Parathyroid adenoma (tissue), 2 donors: ENCODE results near the gene GAS6.

Source experiments
- H2AFZ ChIP-seq: fragments of 300-600 bp; sonication (generic); one replicate; pipeline ENCODE4 v1.7.0; 2017; ENCODE audit warnings: antibody characterized with exemption, mild to moderate bottlenecking
- H3K27ac ChIP-seq: fragments of 300-600 bp; sonication (generic); one replicate; pipeline ENCODE4 v1.7.0; 2017
- H3K27me3 ChIP-seq: fragments of 300-600 bp; sonication (generic); one replicate; pipeline ENCODE4 v1.7.0; 2017; ENCODE audit warnings: low read length; ENCODE audit not compliant: control insufficient read depth, insufficient read depth
- H3K36me3 ChIP-seq: fragments of 300-600 bp; sonication (generic); one replicate; pipeline ENCODE4 v1.7.0; 2017; ENCODE audit warnings: low read length; ENCODE audit not compliant: control insufficient read depth, insufficient read depth
- H3K4me1 ChIP-seq: fragments of 300-600 bp; sonication (generic); one replicate; pipeline ENCODE4 v1.7.0; 2017; ENCODE audit warnings: control low read depth
- H3K4me2 ChIP-seq: fragments of 300-600 bp; sonication (generic); one replicate; pipeline ENCODE4 v1.7.0; 2017; ENCODE audit warnings: low read length
- H3K4me3 ChIP-seq: fragments of 300-600 bp; sonication (generic); one replicate; pipeline ENCODE4 v1.7.0; 2017; ENCODE audit warnings: low read depth, low read length
- H3K79me2 ChIP-seq: fragments of 300-600 bp; sonication (generic); one replicate; pipeline ENCODE4 v1.7.0; 2017; ENCODE audit warnings: control low read depth
- H3K9ac ChIP-seq: fragments of 300-600 bp; sonication (generic); one replicate; pipeline ENCODE4 v1.7.0; 2017; ENCODE audit warnings: mild to moderate bottlenecking
- H3K9me3 ChIP-seq: fragments of 300-600 bp; sonication (generic); one replicate; pipeline ENCODE4 v1.7.0; 2017; ENCODE audit warnings: low read length; ENCODE audit not compliant: control insufficient read depth
- CTCF ChIP-seq: fragments of 300-600 bp; sonication (generic); IDR thresholded peaks from one replicate; pipeline ENCODE4 v1.7.0; 2017; ENCODE audit warnings: antibody characterized with exemption, mild to moderate bottlenecking
- donor health status: primary hyperparathyroidism.

GAS6 gene

GRCh38 chr13:113816946-113817859 lies 46.7 kb downstream of the GAS6 start:
- Histone ChIP-seq H3K4me1 (no peaks in the 10 kb centered on the region), H2AFZ (no peak overlapping the region), H3K27ac (no peak overlapping the region), H3K36me3 (no peaks in the 10 kb centered on the region), H3K4me3 (no peak overlapping the region), H3K27me3 (no peaks in the 10 kb centered on the region), H3K9ac (no peak overlapping the region), H3K4me2 (no peak overlapping the region), H3K79me2 (no peaks in the 10 kb centered on the region), H3K9me3 (no peaks in the 10 kb centered on the region)
- TF ChIP-seq CTCF: peak; percentile 63

DNA sequence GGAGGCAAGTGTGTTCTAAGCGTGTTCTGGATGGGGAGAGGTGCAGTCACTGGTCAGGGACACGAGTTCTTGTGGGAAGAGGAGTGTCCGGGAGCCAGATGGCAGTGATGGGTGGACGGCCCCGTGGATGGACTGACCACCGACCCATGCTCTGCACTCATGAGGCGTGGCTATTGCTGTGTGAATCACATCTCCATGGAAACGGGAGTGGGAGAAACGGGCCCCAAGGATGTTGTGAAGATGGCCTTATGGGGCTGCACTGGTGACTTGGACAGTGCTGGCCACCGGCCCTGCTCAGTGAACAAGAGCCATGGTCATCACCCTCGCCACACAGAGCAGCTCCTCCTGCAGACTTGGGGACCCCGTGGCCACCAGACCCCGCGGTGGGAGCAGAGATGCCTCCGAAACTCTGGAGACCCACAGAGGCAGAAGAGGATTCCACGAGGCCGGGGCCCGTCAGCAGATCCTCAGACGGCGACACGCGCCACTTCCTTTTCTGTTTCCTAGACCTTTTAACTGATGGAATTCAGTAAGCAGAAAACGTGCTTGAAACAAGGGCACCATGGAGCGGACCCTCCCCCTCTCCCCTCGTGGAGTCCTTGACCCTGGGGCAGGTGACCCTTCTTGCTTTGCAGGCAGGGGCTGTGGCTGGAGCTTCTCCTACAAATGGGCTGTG lies 47.5 kb downstream of the GAS6 start:
- Histone ChIP-seq H3K36me3 (no peaks in the 10 kb centered on the region), H3K4me3 (no peak overlapping the region), H2AFZ (no peak overlapping the region), H3K9me3 (no peaks in the 10 kb centered on the region), H3K9ac (no peak overlapping the region), H3K79me2 (no peaks in the 10 kb centered on the region), H3K27ac (no peak overlapping the region), H3K27me3 (no peaks in the 10 kb centered on the region), H3K4me1 (no peaks in the 10 kb centered on the region), H3K4me2 (no peak overlapping the region)
- no peak for TF ChIP-seq CTCF

DNA sequence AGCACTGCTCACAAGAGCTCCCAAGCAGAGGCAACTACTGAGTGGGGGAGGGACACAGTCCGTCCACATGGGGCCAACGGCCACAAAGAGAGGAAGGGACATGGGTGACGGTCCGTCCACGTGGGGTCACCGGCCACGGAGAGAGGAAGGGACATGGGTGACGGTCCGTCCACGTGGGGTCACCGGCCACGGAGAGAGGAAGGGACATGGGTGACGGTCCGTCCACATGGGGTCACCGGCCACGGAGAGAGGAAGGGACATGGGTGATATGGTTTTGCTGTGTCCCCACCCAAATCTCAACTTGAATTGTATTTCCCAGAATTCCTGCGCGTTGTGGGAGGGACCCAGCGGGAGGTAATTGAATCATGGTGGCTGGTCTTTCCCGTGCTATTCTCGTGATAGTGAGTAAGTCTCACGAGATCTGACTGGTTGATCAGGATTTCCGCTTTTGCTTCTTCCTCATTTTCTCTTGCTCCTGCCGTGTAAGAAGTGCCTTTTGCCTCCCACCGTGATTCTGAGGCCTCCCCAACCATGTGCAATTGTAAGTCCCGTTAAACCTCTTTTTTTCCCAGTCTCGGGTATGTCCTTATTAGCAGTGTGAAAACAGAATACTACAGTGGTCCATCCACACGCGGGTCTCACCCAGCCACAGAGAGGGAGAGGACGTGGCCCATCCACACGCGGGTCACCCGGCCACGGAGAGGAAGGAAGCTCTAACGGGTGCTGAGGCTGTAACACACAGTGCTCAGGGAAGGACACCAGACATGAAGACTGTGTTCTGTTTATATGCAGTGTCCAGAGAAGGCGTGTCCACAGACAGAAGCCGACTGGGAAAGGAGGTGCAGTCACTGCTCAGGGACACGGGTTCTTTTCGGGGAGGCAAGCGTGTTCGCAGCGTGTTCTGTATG lies 48.5 kb downstream of the GAS6 start:
- Histone ChIP-seq H3K4me3 (no peak overlapping the region), H3K4me2 (no peak overlapping the region), H3K27me3 (no peaks in the 10 kb centered on the region), H3K9ac (no peak overlapping the region), H3K4me1 (no peaks in the 10 kb centered on the region), H3K27ac (no peak overlapping the region), H3K9me3 (no peaks in the 10 kb centered on the region), H3K36me3 (no peaks in the 10 kb centered on the region), H3K79me2 (no peaks in the 10 kb centered on the region), H2AFZ (no peak overlapping the region)
- TF ChIP-seq CTCF: no peak

DNA sequence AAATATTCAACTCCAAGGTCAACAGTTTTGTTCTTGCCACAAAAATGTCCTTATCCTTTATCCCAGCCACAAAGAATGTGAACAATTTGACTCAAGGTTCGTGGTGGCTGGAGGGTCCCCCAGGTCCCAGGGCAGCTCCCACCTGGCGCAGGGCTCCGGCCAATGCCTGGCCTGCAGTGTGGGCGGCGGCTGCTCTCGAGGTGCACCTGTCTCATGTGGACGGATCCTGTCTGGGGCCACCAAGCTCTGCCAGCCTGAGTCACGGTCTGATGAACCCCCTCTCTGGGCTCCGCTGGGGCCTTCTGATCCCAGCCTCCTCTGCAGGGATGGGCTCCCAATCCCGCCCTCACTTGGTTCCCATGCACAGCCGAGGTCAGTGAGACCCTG lies 49.4 kb downstream of the GAS6 start:
- Histone ChIP-seq H3K4me2 (no peak overlapping the region), H3K27me3 (no peaks in the 10 kb centered on the region), H3K9me3 (no peaks in the 10 kb centered on the region), H3K4me1 (no peaks in the 10 kb centered on the region), H3K27ac (no peak overlapping the region), H3K4me3 (no peak overlapping the region), H3K79me2 (no peaks in the 10 kb centered on the region), H3K36me3 (no peaks in the 10 kb centered on the region), H3K9ac (no peak overlapping the region), H2AFZ (no peak overlapping the region)
- TF ChIP-seq CTCF: no peak
